ENCODE data around the gene TNN. TPM values are rescaled to one million over a fixed set of nuclear protein-coding genes. Genes with fewer than 3 reads are reported as not detected.

The TNN gene
- total and polyA plus RNA-seq, 9 donors, result 0.12 TPM; not detected in 8

DNA sequence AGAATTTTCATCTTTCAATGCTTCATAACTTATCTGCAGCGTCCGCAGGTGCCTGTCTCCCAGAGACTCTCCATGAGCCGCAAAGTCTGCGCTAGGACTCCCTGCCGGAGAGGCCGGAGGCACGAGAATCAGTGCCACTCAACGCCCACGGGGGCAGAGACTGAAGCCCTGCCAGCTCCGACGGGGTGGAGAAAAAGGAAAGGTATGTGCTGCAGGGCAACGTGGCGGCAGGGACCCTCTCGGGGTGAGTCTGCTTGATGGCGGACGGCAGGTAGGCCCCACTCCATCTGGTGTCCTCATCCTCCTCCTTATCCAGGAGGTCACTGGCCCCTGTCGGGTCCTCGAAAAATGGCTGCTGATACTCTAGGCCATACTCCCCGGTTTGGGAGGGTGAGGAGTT lies 22.5 kb upstream of the TNN start:
- Histone ChIP-seq H3K27ac (no peak overlapping the region), H3K36me3 (no peaks in the 10 kb centered on the region), H3K4me1 (ENCODE audit: insufficient read depth) (no peaks in the 10 kb centered on the region), H3K4me3 (no peak overlapping the region), H3K27me3 (no peaks in the 10 kb centered on the region), H3K9me3 (no peaks in the 10 kb centered on the region)
- intact Hi-C loops (cut with DNase I), result no loop called here
- no peak for DNase-seq
- 93 to 94% (median 93%) methylated on average over 16 to 19 of the region's 19 CpGs for WGBS, 3 donors
- TF ChIP-seq POLR2A (IDR thresholded peaks at IDR 0.05), result no peak
- no peak for TF ChIP-seq CTCF (IDR thresholded peaks at IDR 0.05)
- TF ChIP-seq EP300 (IDR thresholded peaks at IDR 0.05), result no peak

GRCh38 chr1:175045519-175045918 lies 22.1 kb upstream of the TNN start:
- no peaks in the 10 kb centered on the region for H3K36me3 ChIP-seq
- no peak overlapping the region for H3K27ac ChIP-seq
- H3K9me3 ChIP-seq, result no peaks in the 10 kb centered on the region
- H3K27me3 ChIP-seq, result no peaks in the 10 kb centered on the region
- no peaks in the 10 kb centered on the region for H3K4me1 ChIP-seq (ENCODE audit: insufficient read depth)
- 94 to 98% (median 97%) methylated on average over 32 of the region's 32 CpGs for WGBS, 3 donors
- intact Hi-C loops (cut with DNase I), result no loop called here
- DNase-seq, result no peak
- TF ChIP-seq POLR2A (IDR thresholded peaks at IDR 0.05), result no peak
- TF ChIP-seq CTCF (IDR thresholded peaks at IDR 0.05), result no peak
- no peak overlapping the region for H3K4me3 ChIP-seq

DNA sequence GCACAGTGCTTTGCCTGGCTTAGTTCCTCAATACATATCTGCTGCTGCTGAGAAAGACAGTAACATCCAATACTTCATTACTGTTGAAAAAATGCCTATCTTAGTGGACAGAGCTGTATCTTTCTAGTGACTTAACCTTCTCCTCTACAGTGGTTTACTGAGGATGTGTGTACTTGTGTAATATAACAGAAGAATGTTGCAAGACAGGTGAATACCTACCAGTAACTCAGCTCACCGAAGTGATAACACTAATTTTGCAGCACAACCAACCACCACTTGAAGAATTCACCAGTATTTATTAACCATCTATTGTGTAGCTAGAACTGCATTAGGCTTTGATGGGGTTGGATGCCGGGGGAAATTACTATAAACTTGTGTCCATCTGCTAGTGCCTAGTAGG lies 16.6 kb upstream of the TNN start:
- no peak for DNase-seq
- no peaks in the 10 kb centered on the region for H3K9me3 ChIP-seq
- WGBS, 3 donors, result 86 to 98% (median 93%) methylated on average over 2 of the region's 2 CpGs
- H3K4me3 ChIP-seq, result no peak overlapping the region
- no peak for TF ChIP-seq CTCF (IDR thresholded peaks at IDR 0.05)
- no peak for TF ChIP-seq POLR2A (IDR thresholded peaks at IDR 0.05)
- TF ChIP-seq EP300 (IDR thresholded peaks at IDR 0.05), result no peak
- no peaks in the 10 kb centered on the region for H3K27me3 ChIP-seq
- H3K4me1 ChIP-seq (ENCODE audit: insufficient read depth), result no peaks in the 10 kb centered on the region
- no peak overlapping the region for H3K27ac ChIP-seq
- intact Hi-C loops (cut with DNase I), result no loop called here
- H3K36me3 ChIP-seq, result no peaks in the 10 kb centered on the region

GRCh38 chr1:175054736-175055135 lies 12.9 kb upstream of the TNN start:
- H3K9me3 ChIP-seq, result no peaks in the 10 kb centered on the region
- WGBS, 3 donors, result 80 to 86% (median 83%) methylated on average over 3 of the region's 3 CpGs
- no peak for TF ChIP-seq EP300 (IDR thresholded peaks at IDR 0.05)
- TF ChIP-seq POLR2A (IDR thresholded peaks at IDR 0.05), result no peak
- TF ChIP-seq CTCF (IDR thresholded peaks at IDR 0.05), result no peak
- intact Hi-C loops (cut with DNase I), result no loop called here
- no peak for DNase-seq
- no peaks in the 10 kb centered on the region for H3K4me1 ChIP-seq (ENCODE audit: insufficient read depth)
- H3K27ac ChIP-seq, result no peak overlapping the region
- no peaks in the 10 kb centered on the region for H3K36me3 ChIP-seq
- no peak overlapping the region for H3K4me3 ChIP-seq
- H3K27me3 ChIP-seq, result no peaks in the 10 kb centered on the region

DNA sequence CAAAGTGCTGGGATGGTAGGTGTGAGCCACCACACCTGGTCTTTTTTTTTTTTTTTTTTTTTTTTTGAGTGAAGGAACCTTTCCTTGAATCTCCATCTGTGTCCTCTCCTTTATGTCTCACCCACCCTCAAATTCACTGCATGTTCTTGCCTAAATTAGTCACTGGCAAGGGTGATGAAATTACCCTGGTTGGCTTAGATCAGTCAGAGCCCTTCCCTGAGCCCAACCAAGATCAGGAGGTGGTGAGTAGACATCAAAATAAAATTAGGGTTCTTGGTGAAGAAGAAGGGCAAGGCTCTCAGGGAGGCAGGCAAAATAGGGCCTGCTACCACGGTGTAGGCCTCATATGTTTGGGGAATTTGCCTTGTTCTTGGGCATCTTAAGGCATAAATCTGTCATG lies 5.3 kb upstream of the TNN start:
- TF ChIP-seq POLR2A (IDR thresholded peaks at IDR 0.05), result no peak
- no peak for TF ChIP-seq EP300 (IDR thresholded peaks at IDR 0.05)
- TF ChIP-seq CTCF (IDR thresholded peaks at IDR 0.05), result no peak
- Histone ChIP-seq H3K27ac (no peak overlapping the region), H3K4me3 (no peak overlapping the region), H3K36me3 (no peaks in the 10 kb centered on the region), H3K9me3 (no peaks in the 10 kb centered on the region), H3K27me3 (no peaks in the 10 kb centered on the region), H3K4me1 (ENCODE audit: insufficient read depth) (no peaks in the 10 kb centered on the region)
- WGBS, 3 donors, result 31 to 61% (median 52%) methylated on average over 1 of the region's 1 CpG
- DNase-seq, result no peak
- intact Hi-C loops (cut with DNase I), result no loop called here

Data from ovary (tissue), 9 donors.